ENCODE data around the gene PGA4. TPM values are rescaled to one million over a fixed set of nuclear protein-coding genes. Genes with fewer than 3 reads are reported as not detected.
A peak's percentile ranks its signal among the peaks of the same experiment; 100 is the strongest.
"Not testable (repeated sequence)": the region's sequence is repeated elsewhere in the genome, so short reads cannot be mapped to it uniquely, and the experiment has no call there.

The PGA4 gene
- total RNA-seq (2014; rRNA removed; shearing (Covaris generic)) = 0.22 and 1.3 TPM in 2 replicates

- DNase-seq; H3K27me3 ChIP-seq (ENCODE audit: control insufficient read depth, insufficient read depth, low read length); H3K36me3 ChIP-seq (replicated peaks; ENCODE audit: control insufficient read depth, insufficient read depth, low read length); H3K4me3 ChIP-seq (ENCODE audit: insufficient read depth, low read depth, low read length): not testable (repeated sequence)
Observed at GRCh38 chr11:61222047-61222446, at the start of gene PGA4. Gene PGA4, plus strand, starts transcription at chr11:61222347. Its CDS starts 54 bp downstream, at chr11:61222401.

GRCh38 chr11:61172356-61172755 lies 49.8 kb upstream of the PGA4 start:
- Histone ChIP-seq H3K36me3 (replicated peaks; ENCODE audit: control insufficient read depth, insufficient read depth, low read length) (no peaks in the 10 kb centered on the region), H3K27me3 (ENCODE audit: control insufficient read depth, insufficient read depth, low read length) (no peaks in the 10 kb centered on the region), H3K4me3 (ENCODE audit: insufficient read depth, low read depth, low read length) (no peak overlapping the region)
- peak; percentile 4 for DNase-seq

GRCh38 chr11:61172888-61173287 lies 49.3 kb upstream of the PGA4 start:
- DNase-seq = no peak
- H3K36me3 ChIP-seq (replicated peaks; ENCODE audit: control insufficient read depth, insufficient read depth, low read length) = no peaks in the 10 kb centered on the region
- no peaks in the 10 kb centered on the region for H3K27me3 ChIP-seq (ENCODE audit: control insufficient read depth, insufficient read depth, low read length)
- no peak overlapping the region for H3K4me3 ChIP-seq (ENCODE audit: insufficient read depth, low read depth, low read length)

- peak; percentile 4 for DNase-seq
- no peaks in the 10 kb centered on the region for H3K36me3 ChIP-seq (replicated peaks; ENCODE audit: control insufficient read depth, insufficient read depth, low read length)
- no peaks in the 10 kb centered on the region for H3K27me3 ChIP-seq (ENCODE audit: control insufficient read depth, insufficient read depth, low read length)
- H3K4me3 ChIP-seq (ENCODE audit: insufficient read depth, low read depth, low read length) = no peak overlapping the region
Observed at GRCh38 chr11:61173456-61173855, 48.7 kb upstream of the PGA4 start.

- Histone ChIP-seq H3K4me3 (ENCODE audit: insufficient read depth, low read depth, low read length) (no peak overlapping the region), H3K27me3 (ENCODE audit: control insufficient read depth, insufficient read depth, low read length) (no peaks in the 10 kb centered on the region), H3K36me3 (replicated peaks; ENCODE audit: control insufficient read depth, insufficient read depth, low read length) (no peaks in the 10 kb centered on the region)
- no peak for DNase-seq
Observed at GRCh38 chr11:61174273-61174672, 47.9 kb upstream of the PGA4 start.

GRCh38 chr11:61174949-61175348 lies 47.2 kb upstream of the PGA4 start:
- Histone ChIP-seq H3K4me3 (ENCODE audit: insufficient read depth, low read depth, low read length) (no peak overlapping the region), H3K27me3 (ENCODE audit: control insufficient read depth, insufficient read depth, low read length) (no peaks in the 10 kb centered on the region), H3K36me3 (replicated peaks; ENCODE audit: control insufficient read depth, insufficient read depth, low read length) (no peaks in the 10 kb centered on the region)
- DNase-seq = no peak

GRCh38 chr11:61176446-61176845 lies 45.7 kb upstream of the PGA4 start:
- H3K36me3 ChIP-seq (replicated peaks; ENCODE audit: control insufficient read depth, insufficient read depth, low read length) = no peaks in the 10 kb centered on the region
- H3K4me3 ChIP-seq (ENCODE audit: insufficient read depth, low read depth, low read length) = no peak overlapping the region
- H3K27me3 ChIP-seq (ENCODE audit: control insufficient read depth, insufficient read depth, low read length) = no peaks in the 10 kb centered on the region
- DNase-seq = no peak

GRCh38 chr11:61180205-61180604 lies 41.9 kb upstream of the PGA4 start:
- DNase-seq; H3K4me3 ChIP-seq (ENCODE audit: insufficient read depth, low read depth, low read length); H3K36me3 ChIP-seq (replicated peaks; ENCODE audit: control insufficient read depth, insufficient read depth, low read length); H3K27me3 ChIP-seq (ENCODE audit: control insufficient read depth, insufficient read depth, low read length): not testable (repeated sequence)

GRCh38 chr11:61181489-61181888 lies 40.7 kb upstream of the PGA4 start:
- Histone ChIP-seq H3K36me3 (replicated peaks; ENCODE audit: control insufficient read depth, insufficient read depth, low read length) (no peaks in the 10 kb centered on the region), H3K4me3 (ENCODE audit: insufficient read depth, low read depth, low read length) (no peak overlapping the region), H3K27me3 (ENCODE audit: control insufficient read depth, insufficient read depth, low read length) (no peaks in the 10 kb centered on the region)
- DNase-seq = no peak

GRCh38 chr11:61183645-61184044 lies 38.5 kb upstream of the PGA4 start:
- Histone ChIP-seq H3K27me3 (ENCODE audit: control insufficient read depth, insufficient read depth, low read length) (no peaks in the 10 kb centered on the region), H3K4me3 (ENCODE audit: insufficient read depth, low read depth, low read length) (no peak overlapping the region), H3K36me3 (replicated peaks; ENCODE audit: control insufficient read depth, insufficient read depth, low read length) (no peaks in the 10 kb centered on the region)
- DNase-seq = no peak

GRCh38 chr11:61186504-61186903 lies 35.6 kb upstream of the PGA4 start:
- no peak overlapping the region for H3K4me3 ChIP-seq (ENCODE audit: insufficient read depth, low read depth, low read length)
- no peaks in the 10 kb centered on the region for H3K27me3 ChIP-seq (ENCODE audit: control insufficient read depth, insufficient read depth, low read length)
- no peak for DNase-seq
- no peaks in the 10 kb centered on the region for H3K36me3 ChIP-seq (replicated peaks; ENCODE audit: control insufficient read depth, insufficient read depth, low read length)

- Histone ChIP-seq H3K36me3 (replicated peaks; ENCODE audit: control insufficient read depth, insufficient read depth, low read length) (no peaks in the 10 kb centered on the region), H3K4me3 (ENCODE audit: insufficient read depth, low read depth, low read length) (no peak overlapping the region), H3K27me3 (ENCODE audit: control insufficient read depth, insufficient read depth, low read length) (no peaks in the 10 kb centered on the region)
- DNase-seq = peak; percentile 86
Observed at GRCh38 chr11:61187505-61188130, 34.5 kb upstream of the PGA4 start.

GRCh38 chr11:61189933-61190332 lies 32.2 kb upstream of the PGA4 start:
- Histone ChIP-seq H3K27me3 (ENCODE audit: control insufficient read depth, insufficient read depth, low read length) (no peaks in the 10 kb centered on the region), H3K36me3 (replicated peaks; ENCODE audit: control insufficient read depth, insufficient read depth, low read length) (no peaks in the 10 kb centered on the region), H3K4me3 (ENCODE audit: insufficient read depth, low read depth, low read length) (no peak overlapping the region)
- DNase-seq = no peak

GRCh38 chr11:61193596-61193995 lies 28.6 kb upstream of the PGA4 start:
- H3K27me3 ChIP-seq (ENCODE audit: control insufficient read depth, insufficient read depth, low read length) = no peaks in the 10 kb centered on the region
- H3K36me3 ChIP-seq (replicated peaks; ENCODE audit: control insufficient read depth, insufficient read depth, low read length) = no peaks in the 10 kb centered on the region
- no peak overlapping the region for H3K4me3 ChIP-seq (ENCODE audit: insufficient read depth, low read depth, low read length)
- peak; percentile 64 for DNase-seq

GRCh38 chr11:61194169-61194671 lies 27.9 kb upstream of the PGA4 start:
- peak; percentile 56 for DNase-seq
- Histone ChIP-seq H3K27me3 (ENCODE audit: control insufficient read depth, insufficient read depth, low read length) (no peaks in the 10 kb centered on the region), H3K4me3 (ENCODE audit: insufficient read depth, low read depth, low read length) (no peak overlapping the region), H3K36me3 (replicated peaks; ENCODE audit: control insufficient read depth, insufficient read depth, low read length) (no peaks in the 10 kb centered on the region)

All from H7 (cell line).